Caco-2 (cell line): Measurements from ENCODE around the gene C16orf87. TPM values are rescaled to one million over a fixed set of nuclear protein-coding genes. Genes with fewer than 3 reads are reported as not detected.

ENCODE experiments used
- BruUV-seq: library from RNA; stranded (reverse); fragments of 400-500 nt; replicated peaks from 2 replicates; lab custom pipeline; 2021; lab: Mats Ljungman, UMichigan
- CTCF ChIA-PET: fragments of 300-600 bp; sonication (Branson Sonifier 250); formaldehyde crosslinking; loops from one replicate; lab custom pipeline; 2022; ENCODE audit warnings: antibody characterized with exemption; lab: Charles Lee
- POLR2A ChIA-PET: fragments of 300-600 bp; sonication (Branson Sonifier 250); formaldehyde crosslinking; loops from one replicate; lab custom pipeline; 2022; ENCODE audit warnings: antibody characterized with exemption; lab: Charles Lee
- DNase-seq, 2 experiments: peaks; one replicate each; pipeline versions ENCODE4 v3.0.0 to v3.0.0-alpha.2; 2020 to 2022
- H3K27me3 ChIP-seq: replicated peaks from 2 replicates; pipeline ENCODE4 v1.6.0; 2011; ENCODE audit warnings: low read length; ENCODE audit not compliant: control insufficient read depth, insufficient read depth
- H3K36me3 ChIP-seq: 2 replicates; pipeline ENCODE4 v1.5.1; 2011; ENCODE audit warnings: low read length; ENCODE audit not compliant: control insufficient read depth, insufficient read depth
- H3K4me1 ChIP-seq: fragments of 250-450 bp; sonication (Bioruptor Pico); 2 replicates; pipeline ENCODE4 v1.5.1; 2020; ENCODE audit warnings: mild to moderate bottlenecking
- H3K4me3 ChIP-seq: 2 replicates; pipeline ENCODE4 v1.5.1; 2011; ENCODE audit warnings: low read depth, mild to moderate bottlenecking, control low read depth, low read length
- H3K9me3 ChIP-seq: fragments of 250-450 bp; sonication (Bioruptor Pico); 2 replicates; pipeline ENCODE4 v1.5.1; 2020; ENCODE audit warnings: mild to moderate bottlenecking, moderate library complexity
- H3K27ac Mint-ChIP-seq: one replicate; pipeline ENCODE4 v1.8.0; 2022; ENCODE audit warnings: mixed read lengths; ENCODE audit not compliant: unreplicated experiment
- H3K27me3 Mint-ChIP-seq: one replicate; pipeline ENCODE4 v1.8.0; 2022; ENCODE audit warnings: mixed read lengths; ENCODE audit not compliant: insufficient read depth, unreplicated experiment
- H3K36me3 Mint-ChIP-seq: one replicate; pipeline ENCODE4 v1.8.0; 2022; ENCODE audit warnings: mild to moderate bottlenecking, mixed read lengths; ENCODE audit not compliant: insufficient read depth, unreplicated experiment
- H3K4me1 Mint-ChIP-seq: one replicate; pipeline ENCODE4 v1.8.0; 2022; ENCODE audit warnings: low read depth, mixed read lengths; ENCODE audit not compliant: unreplicated experiment
- H3K4me3 Mint-ChIP-seq: one replicate; pipeline ENCODE4 v1.8.0; 2022; ENCODE audit warnings: mild to moderate bottlenecking, moderate library complexity, mixed read lengths; ENCODE audit not compliant: unreplicated experiment
- H3K9me3 Mint-ChIP-seq: one replicate; pipeline ENCODE4 v1.8.0; 2022; ENCODE audit warnings: mixed read lengths; ENCODE audit not compliant: unreplicated experiment
- intact Hi-C: fragments of 100-400 bp; cut with micrococcal nuclease; formaldehyde crosslinking; loops from one replicate; pipeline ENCODE4 v1.10.0; 2022; ENCODE audit not compliant: unreplicated experiment
- total RNA-seq: library from RNA; stranded (reverse); gene quantifications from 2 replicates; pipeline ENCODE4 v1.2.3, GENCODE V29; 2022
- TF ChIP-seq, protein P1 (sequence below), 2 experiments: fragments of 200-600 bp in 1 of 2; IDR thresholded peaks; 1 replicate in 1 of 2; 2 replicates in 1 of 2; pipeline versions ENCODE4 v1.5.1 to v1.8.0; 2011 to 2022; ENCODE audit warnings: antibody characterized with exemption in 1 of 2, control low read depth in 1 of 2, inconsistent platforms in 1 of 2, low read depth in 1 of 2, low read length in 1 of 2, mild to moderate bottlenecking in 1 of 2, moderate library complexity in 1 of 2; ENCODE audit not compliant: insufficient read depth in 1 of 2, severe bottlenecking in 1 of 2, unreplicated experiment in 1 of 2

Gene C16orf87
- total RNA-seq, 1 experiment from 2014 or later, result 12.1 TPM

DNA sequence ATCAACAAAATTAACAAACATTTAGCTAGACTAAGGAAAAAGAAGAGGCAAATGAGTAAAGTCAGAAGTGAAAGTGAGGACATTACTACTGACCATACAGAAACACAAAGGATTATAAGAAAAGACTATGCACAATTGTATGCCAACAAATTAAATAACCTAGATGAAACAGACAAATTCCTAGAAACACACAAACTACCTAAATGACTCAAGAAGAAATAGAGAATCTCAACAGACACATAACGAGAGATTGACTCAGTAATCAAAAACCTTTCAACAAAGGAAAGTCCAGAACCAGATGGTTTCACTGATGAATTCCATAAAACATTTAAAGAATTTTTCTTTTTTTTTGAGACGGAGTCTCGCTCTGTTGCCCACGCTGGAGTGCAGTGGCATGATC lies 47.2 kb downstream of the C16orf87 start:
- BruUV-seq, result no TSS peak
- TF ChIP-seq, protein P1, sequence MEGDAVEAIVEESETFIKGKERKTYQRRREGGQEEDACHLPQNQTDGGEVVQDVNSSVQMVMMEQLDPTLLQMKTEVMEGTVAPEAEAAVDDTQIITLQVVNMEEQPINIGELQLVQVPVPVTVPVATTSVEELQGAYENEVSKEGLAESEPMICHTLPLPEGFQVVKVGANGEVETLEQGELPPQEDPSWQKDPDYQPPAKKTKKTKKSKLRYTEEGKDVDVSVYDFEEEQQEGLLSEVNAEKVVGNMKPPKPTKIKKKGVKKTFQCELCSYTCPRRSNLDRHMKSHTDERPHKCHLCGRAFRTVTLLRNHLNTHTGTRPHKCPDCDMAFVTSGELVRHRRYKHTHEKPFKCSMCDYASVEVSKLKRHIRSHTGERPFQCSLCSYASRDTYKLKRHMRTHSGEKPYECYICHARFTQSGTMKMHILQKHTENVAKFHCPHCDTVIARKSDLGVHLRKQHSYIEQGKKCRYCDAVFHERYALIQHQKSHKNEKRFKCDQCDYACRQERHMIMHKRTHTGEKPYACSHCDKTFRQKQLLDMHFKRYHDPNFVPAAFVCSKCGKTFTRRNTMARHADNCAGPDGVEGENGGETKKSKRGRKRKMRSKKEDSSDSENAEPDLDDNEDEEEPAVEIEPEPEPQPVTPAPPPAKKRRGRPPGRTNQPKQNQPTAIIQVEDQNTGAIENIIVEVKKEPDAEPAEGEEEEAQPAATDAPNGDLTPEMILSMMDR (IDR thresholded peaks at IDR 0.05; ENCODE audit: insufficient read depth in 1 of 2, low read depth in 1 of 2, low read length in 1 of 2, severe bottlenecking in 1 of 2, unreplicated experiment in 1 of 2), result no peak
- intact Hi-C loops, result loop anchor here (2.0 kb wide), 1 partner anchor 35 kb away; the partner anchor contains the start of gene MYLK3

GRCh38 chr16:46782320-46782719 lies 48.7 kb downstream of the C16orf87 start:
- ChIA-PET POLR2A (no interaction called here), CTCF (no interaction called here)
- DNase-seq, result no peak
- TF ChIP-seq, protein P1 (IDR thresholded peaks at IDR 0.05; ENCODE audit: insufficient read depth in 1 of 2, low read depth in 1 of 2, low read length in 1 of 2, severe bottlenecking in 1 of 2, unreplicated experiment in 1 of 2), result no peak
- H3K4me3 ChIP-seq, result no peak overlapping the region
- peaks cover 13% of the 10 kb centered on the region for H3K4me1 ChIP-seq
- Mint-ChIP-seq H3K27ac (no peak overlapping the region), H3K4me3 (no peak overlapping the region), H3K36me3 (peaks cover 6% of the 10 kb centered on the region), H3K27me3 (no peaks in the 10 kb centered on the region), H3K4me1 (peaks cover 15% of the 10 kb centered on the region), H3K9me3 (peaks cover 25% of the 10 kb centered on the region)
- BruUV-seq, result no TSS peak
- no peaks in the 10 kb centered on the region for H3K9me3 ChIP-seq
- H3K36me3 ChIP-seq, result no peaks in the 10 kb centered on the region
- intact Hi-C loops, result no loop called here
- no peaks in the 10 kb centered on the region for H3K27me3 ChIP-seq

More for the DNA sequence above, 47.2 kb downstream of the C16orf87 start:
- Mint-ChIP-seq H3K4me3 (no peak overlapping the region), H3K4me1 (peaks cover 21% of the 10 kb centered on the region), H3K27ac (no peak overlapping the region), H3K27me3 (no peaks in the 10 kb centered on the region), H3K36me3 (peaks cover 6% of the 10 kb centered on the region), H3K9me3 (peaks cover 24% of the 10 kb centered on the region)
- Histone ChIP-seq H3K4me3 (no peak overlapping the region), H3K4me1 (peaks cover 20% of the 10 kb centered on the region), H3K27me3 (no peaks in the 10 kb centered on the region), H3K9me3 (no peaks in the 10 kb centered on the region), H3K36me3 (no peaks in the 10 kb centered on the region)
- DNase-seq, result no peak
- ChIA-PET CTCF (no interaction called here), POLR2A (no interaction called here)

GRCh38 chr16:46777804-46778203 lies 53.2 kb downstream of the C16orf87 start:
- peaks cover 14% of the 10 kb centered on the region for H3K9me3 Mint-ChIP-seq
- DNase-seq, result no peak

More at GRCh38 chr16:46777804-46778203, 53.2 kb downstream of the C16orf87 start:
- Mint-ChIP-seq H3K27ac (no peak overlapping the region), H3K27me3 (no peaks in the 10 kb centered on the region), H3K4me1 (no peaks in the 10 kb centered on the region), H3K36me3 (no peaks in the 10 kb centered on the region), H3K4me3 (no peak overlapping the region)
- ChIA-PET POLR2A (interaction anchor here (0.6 to 0.8 kb wide), 2 partner anchors 78 to 88 kb away, joined by 5 to 7 read pairs; partner anchors contain the start of gene ORC6), CTCF (no interaction called here)
- Histone ChIP-seq H3K4me3 (no peak overlapping the region), H3K36me3 (no peaks in the 10 kb centered on the region), H3K9me3 (no peaks in the 10 kb centered on the region), H3K4me1 (no peaks in the 10 kb centered on the region), H3K27me3 (no peaks in the 10 kb centered on the region)
- intact Hi-C loops, result no loop called here
- TF ChIP-seq, protein P1 (IDR thresholded peaks at IDR 0.05; ENCODE audit: insufficient read depth in 1 of 2, low read depth in 1 of 2, low read length in 1 of 2, severe bottlenecking in 1 of 2, unreplicated experiment in 1 of 2), result no peak
- no TSS peak for BruUV-seq
